GM06990 (cell line): ENCODE data around the gene NAV1.

Experiments
- DNase-seq: peaks from one replicate; pipeline ENCODE4 v3.0.0-alpha.2; 2011; ENCODE audit not compliant: insufficient read length; ENCODE audit errors: extremely low read depth
- H3K27me3 ChIP-seq: replicated peaks from 2 replicates; pipeline ENCODE4 v1.6.0; 2011; ENCODE audit warnings: low read length; ENCODE audit not compliant: control insufficient read depth, insufficient read depth
- H3K36me3 ChIP-seq: 2 replicates; pipeline ENCODE4 v1.5.1; 2011; ENCODE audit warnings: low read length; ENCODE audit not compliant: control insufficient read depth, insufficient read depth
- H3K4me3 ChIP-seq: replicated peaks from 2 replicates; pipeline ENCODE4 v1.5.1; 2011; ENCODE audit warnings: low read depth, mild to moderate bottlenecking, control low read depth, low read length
- TF ChIP-seq, protein P1 (sequence below): IDR thresholded peaks from 2 replicates; pipeline ENCODE4 v1.5.1; 2011; ENCODE audit warnings: low read length, control low read depth, mild to moderate bottlenecking, inconsistent platforms; ENCODE audit not compliant: insufficient read depth, poor library complexity, severe bottlenecking

NAV1 gene

DNA sequence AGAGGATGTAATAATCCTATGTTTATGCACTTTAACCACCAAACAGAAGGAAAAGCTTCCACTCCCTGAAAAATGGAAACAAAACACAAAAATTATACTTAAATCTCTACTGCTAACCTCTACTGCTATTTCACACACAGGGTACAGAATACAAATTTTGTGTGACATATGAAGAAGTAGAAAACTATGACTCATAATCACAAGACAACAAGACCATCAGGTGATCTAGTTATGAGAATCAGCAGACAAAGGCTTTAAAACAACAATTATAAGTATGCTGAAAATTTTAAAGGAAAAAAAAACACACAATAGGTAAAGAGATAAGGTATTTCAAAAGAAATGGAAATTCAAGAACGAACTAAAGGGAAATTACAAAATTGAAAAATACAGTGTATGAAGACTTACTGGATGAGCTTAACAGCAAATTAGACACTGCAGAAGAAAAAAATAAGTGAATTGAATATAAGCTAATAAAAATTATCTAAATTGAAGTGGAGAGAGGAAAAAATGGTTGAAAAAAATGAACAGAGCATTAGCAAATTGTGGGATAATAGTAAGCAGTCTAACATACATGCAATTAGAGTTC lies 13.6 kb upstream of the NAV1 start:
- Histone ChIP-seq H3K36me3 (no peaks in the 10 kb centered on the region), H3K4me3 (no peak overlapping the region), H3K27me3 (no peaks in the 10 kb centered on the region)
- no peak for DNase-seq
- TF ChIP-seq, protein P1, sequence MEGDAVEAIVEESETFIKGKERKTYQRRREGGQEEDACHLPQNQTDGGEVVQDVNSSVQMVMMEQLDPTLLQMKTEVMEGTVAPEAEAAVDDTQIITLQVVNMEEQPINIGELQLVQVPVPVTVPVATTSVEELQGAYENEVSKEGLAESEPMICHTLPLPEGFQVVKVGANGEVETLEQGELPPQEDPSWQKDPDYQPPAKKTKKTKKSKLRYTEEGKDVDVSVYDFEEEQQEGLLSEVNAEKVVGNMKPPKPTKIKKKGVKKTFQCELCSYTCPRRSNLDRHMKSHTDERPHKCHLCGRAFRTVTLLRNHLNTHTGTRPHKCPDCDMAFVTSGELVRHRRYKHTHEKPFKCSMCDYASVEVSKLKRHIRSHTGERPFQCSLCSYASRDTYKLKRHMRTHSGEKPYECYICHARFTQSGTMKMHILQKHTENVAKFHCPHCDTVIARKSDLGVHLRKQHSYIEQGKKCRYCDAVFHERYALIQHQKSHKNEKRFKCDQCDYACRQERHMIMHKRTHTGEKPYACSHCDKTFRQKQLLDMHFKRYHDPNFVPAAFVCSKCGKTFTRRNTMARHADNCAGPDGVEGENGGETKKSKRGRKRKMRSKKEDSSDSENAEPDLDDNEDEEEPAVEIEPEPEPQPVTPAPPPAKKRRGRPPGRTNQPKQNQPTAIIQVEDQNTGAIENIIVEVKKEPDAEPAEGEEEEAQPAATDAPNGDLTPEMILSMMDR = no peak

DNA sequence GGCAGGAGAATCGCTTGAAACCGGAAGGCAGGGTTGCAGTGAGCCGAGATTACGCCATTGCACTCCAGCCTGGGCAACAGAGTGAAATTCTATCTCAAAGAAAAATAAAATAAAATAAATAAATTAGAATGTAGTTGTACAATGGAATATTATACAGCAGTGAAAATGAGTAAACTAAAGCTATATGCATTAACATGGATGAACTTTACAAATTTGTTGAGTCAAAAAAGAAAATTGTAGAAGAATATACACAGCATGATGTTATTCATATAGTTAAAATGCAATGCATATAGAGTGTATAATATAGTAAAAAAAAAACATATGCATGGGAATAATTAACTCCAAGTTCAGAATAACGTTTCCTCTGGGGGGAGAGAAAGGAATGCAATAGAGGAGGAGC lies 11.0 kb upstream of the NAV1 start:
- no peak for DNase-seq
- Histone ChIP-seq H3K27me3 (no peaks in the 10 kb centered on the region), H3K36me3 (no peaks in the 10 kb centered on the region), H3K4me3 (no peak overlapping the region)
- TF ChIP-seq, protein P1 = no peak

DNA sequence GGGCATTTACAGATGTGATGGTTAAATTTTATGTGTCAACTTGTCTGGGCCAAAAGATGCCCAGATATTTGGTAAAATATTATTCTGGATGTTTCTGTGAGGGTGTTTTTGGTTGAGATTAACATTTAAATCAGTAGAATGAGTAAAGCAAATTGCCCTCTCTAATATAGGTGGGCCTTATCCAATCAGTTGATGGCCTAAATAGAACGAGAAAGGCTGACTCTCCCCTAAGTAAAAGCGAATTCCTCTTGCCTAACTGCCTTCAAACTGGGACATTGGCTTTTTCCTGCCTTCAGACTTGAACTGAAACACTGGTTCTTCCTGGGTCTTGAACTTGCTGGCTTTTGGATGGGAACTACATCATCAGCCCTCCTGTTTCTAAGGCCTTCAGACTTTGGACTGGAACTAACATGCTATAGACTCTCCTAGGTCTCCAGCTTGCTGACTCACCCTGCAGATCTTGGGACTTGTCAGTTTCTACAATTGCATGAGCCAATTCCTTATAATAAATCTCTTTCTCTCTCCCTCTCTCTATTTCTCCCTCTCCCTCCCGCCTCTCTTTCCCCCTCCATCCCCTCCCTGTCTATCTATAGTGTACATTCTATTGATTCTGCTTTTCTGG lies 10.2 kb upstream of the NAV1 start:
- Histone ChIP-seq H3K27me3 (no peaks in the 10 kb centered on the region), H3K36me3 (no peaks in the 10 kb centered on the region), H3K4me3 (no peak overlapping the region)
- TF ChIP-seq, protein P1 = no peak
- DNase-seq = no peak

DNA sequence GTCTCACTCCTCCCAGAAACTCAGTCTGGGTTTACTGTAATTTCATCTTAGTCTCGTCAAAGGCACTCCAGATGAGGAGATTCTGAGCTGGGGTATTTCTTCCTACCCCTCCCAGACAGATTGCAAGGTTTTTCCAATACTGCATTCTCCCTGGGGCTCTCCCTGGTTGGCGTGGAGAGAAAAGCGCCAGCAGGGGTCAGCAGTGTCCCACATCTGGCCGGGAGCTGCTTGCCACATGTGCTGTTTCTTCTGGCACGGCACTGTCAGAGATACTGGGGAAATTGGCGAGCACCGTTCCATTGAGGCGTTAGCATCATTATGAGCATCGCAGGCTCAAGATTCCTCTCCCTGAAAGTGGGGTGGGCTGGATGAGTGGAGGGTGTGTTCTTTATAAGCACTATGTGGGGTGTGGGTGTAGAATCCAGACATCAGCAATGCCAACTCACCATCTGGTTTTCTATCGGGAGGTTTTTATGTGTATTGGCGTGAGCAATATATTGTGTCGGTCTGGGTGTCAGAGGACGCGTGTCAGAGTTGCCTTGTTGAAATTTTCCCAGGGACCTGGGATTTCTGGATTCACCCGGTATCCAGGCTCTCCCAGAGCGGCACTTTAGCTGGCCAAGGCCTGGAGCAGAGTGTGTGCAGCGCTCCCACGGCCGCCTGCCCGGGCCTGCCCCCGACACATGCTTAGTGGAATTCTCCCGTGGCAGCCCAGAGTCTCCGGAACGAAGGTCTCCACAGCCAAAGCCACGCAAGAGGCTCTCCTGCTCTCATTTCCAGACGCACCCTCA lies 8.0 kb upstream of the NAV1 start:
- Histone ChIP-seq H3K36me3 (no peaks in the 10 kb centered on the region), H3K4me3 (no peak overlapping the region), H3K27me3 (no peaks in the 10 kb centered on the region)
- DNase-seq = peak; percentile 33
- TF ChIP-seq, protein P1 = peak; percentile 84

DNA sequence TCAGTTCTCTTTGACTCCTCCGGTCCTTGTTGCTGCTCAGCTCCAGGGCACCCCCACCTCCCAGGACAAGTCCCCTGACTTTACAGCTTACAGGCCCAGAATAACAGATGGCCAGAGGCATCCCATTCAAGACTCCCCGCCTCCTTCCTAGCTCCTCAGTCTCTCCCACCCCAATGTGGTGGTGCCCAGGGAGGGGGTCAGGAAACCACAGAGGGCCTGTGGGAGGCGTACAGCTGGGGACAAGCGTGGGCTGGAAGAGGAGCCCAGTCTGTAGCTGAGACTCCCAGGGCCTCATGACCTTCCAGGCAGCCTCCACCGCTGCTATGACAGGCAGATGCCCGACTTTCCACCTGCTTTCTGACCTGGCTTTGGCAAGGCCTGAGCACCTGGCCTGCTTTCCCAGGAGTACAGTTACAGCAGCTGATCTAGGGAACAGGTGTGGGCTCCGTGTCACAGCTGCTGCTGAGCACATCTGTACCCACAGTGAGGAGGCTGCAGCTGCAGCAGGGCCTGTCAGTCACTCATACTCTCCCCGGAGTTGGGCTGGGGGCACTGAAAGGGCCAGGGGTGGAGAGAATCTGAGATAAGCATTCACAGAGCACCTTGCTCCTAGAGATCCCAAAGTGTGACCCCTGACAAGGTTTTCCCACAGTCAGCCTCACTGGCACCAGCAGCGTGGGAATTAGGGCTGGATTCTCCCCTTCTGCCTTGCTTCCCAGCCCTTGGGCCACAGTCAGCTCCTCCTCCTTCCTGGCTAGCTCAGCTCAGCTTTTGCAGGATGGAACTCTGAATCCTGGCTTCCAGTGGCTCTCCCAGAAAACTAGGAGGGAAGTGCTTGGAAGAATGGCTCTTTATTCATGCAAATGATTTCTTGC lies 7.1 kb upstream of the NAV1 start:
- DNase-seq = no peak
- Histone ChIP-seq H3K36me3 (no peaks in the 10 kb centered on the region), H3K27me3 (no peaks in the 10 kb centered on the region), H3K4me3 (no peak overlapping the region)
- TF ChIP-seq, protein P1 = no peak
